ENCODE measurements around the gene RPL5.

- TF ChIP-seq, protein P1, sequence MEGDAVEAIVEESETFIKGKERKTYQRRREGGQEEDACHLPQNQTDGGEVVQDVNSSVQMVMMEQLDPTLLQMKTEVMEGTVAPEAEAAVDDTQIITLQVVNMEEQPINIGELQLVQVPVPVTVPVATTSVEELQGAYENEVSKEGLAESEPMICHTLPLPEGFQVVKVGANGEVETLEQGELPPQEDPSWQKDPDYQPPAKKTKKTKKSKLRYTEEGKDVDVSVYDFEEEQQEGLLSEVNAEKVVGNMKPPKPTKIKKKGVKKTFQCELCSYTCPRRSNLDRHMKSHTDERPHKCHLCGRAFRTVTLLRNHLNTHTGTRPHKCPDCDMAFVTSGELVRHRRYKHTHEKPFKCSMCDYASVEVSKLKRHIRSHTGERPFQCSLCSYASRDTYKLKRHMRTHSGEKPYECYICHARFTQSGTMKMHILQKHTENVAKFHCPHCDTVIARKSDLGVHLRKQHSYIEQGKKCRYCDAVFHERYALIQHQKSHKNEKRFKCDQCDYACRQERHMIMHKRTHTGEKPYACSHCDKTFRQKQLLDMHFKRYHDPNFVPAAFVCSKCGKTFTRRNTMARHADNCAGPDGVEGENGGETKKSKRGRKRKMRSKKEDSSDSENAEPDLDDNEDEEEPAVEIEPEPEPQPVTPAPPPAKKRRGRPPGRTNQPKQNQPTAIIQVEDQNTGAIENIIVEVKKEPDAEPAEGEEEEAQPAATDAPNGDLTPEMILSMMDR (IDR thresholded peaks at IDR 0.05 in 4 of 5, conservative IDR thresholded peaks at IDR 0.05 in 1 of 5): no peak
- no peak for TF ChIP-seq POLR2A (IDR thresholded peaks at IDR 0.05)
Observed at GRCh38 chr1:92864131-92864530, 32.3 kb downstream of the RPL5 start.

All from gastrocnemius medialis (tissue), 4 donors.